OCI-LY7 (cell line): ENCODE data around the gene SPATA24. TPM values are rescaled to one million over a fixed set of nuclear protein-coding genes. Genes with fewer than 3 reads are reported as not detected.

ENCODE experiments used
- BruUV-seq: library from RNA; stranded (reverse); fragments of 400-500 nt; replicated peaks from 2 replicates; lab custom pipeline; 2021; lab: Mats Ljungman, UMichigan
- CTCF ChIA-PET: fragments of 300-600 bp; sonication (Branson Sonifier 250); formaldehyde crosslinking; loops from one replicate; lab custom pipeline; 2022; ENCODE audit warnings: antibody characterized with exemption; ENCODE audit not compliant: unreplicated experiment; lab: Charles Lee
- POLR2A ChIA-PET: fragments of 300-600 bp; sonication (Branson Sonifier 250); formaldehyde crosslinking; loops from one replicate; lab custom pipeline; 2022; ENCODE audit warnings: antibody characterized with exemption; lab: Charles Lee
- DNase-seq: peaks from one replicate; pipeline ENCODE4 v3.0.0-alpha.2; 2015; ENCODE audit warnings: low spot score
- H2AFZ ChIP-seq: fragments of 200-600 bp; sonication (generic), shearing (Covaris generic); 2 replicates; pipeline ENCODE4 v1.6.1; 2014; ENCODE audit warnings: mild to moderate bottlenecking, antibody characterized with exemption, low read length, moderate library complexity
- H3K27ac ChIP-seq: fragments of 200-600 bp; sonication (generic); 2 replicates; pipeline ENCODE4 v1.5.1; 2014; ENCODE audit warnings: mixed run types, low read depth, mild to moderate bottlenecking, moderate library complexity, low read length, inconsistent platforms; ENCODE audit not compliant: poor library complexity, severe bottlenecking
- H3K36me3 ChIP-seq: fragments of 200-600 bp; sonication (generic); 2 replicates; pipeline ENCODE4 v1.6.1; 2014; ENCODE audit warnings: mild to moderate bottlenecking, antibody characterized with exemption, low read length, moderate library complexity, mixed read lengths; ENCODE audit not compliant: insufficient read depth
- H3K4me1 ChIP-seq: fragments of 200-600 bp; sonication (generic); 2 replicates; pipeline ENCODE4 v1.5.1; 2014; ENCODE audit warnings: mild to moderate bottlenecking, low read length; ENCODE audit not compliant: insufficient read depth, poor library complexity, severe bottlenecking
- H3K4me2 ChIP-seq: fragments of 200-600 bp; sonication (generic); 2 replicates; pipeline ENCODE4 v1.6.1; 2014; ENCODE audit warnings: mild to moderate bottlenecking, low read length
- H3K4me3 ChIP-seq: fragments of 200-600 bp; sonication (generic); 2 replicates; pipeline ENCODE4 v1.5.1; 2014; ENCODE audit warnings: mild to moderate bottlenecking, low read depth, low read length; ENCODE audit not compliant: poor library complexity, severe bottlenecking
- H3K79me2 ChIP-seq: fragments of 200-600 bp; sonication (generic); 2 replicates; pipeline ENCODE4 v1.6.1; 2016; ENCODE audit warnings: low read depth, mild to moderate bottlenecking, low read length, moderate library complexity, mixed read lengths; ENCODE audit not compliant: insufficient read depth
- H3K9me2 ChIP-seq: fragments of 200-600 bp; sonication (generic); 2 replicates; pipeline ENCODE4 v1.6.1; 2016; ENCODE audit warnings: mild to moderate bottlenecking, low read length, mixed read lengths; ENCODE audit not compliant: insufficient read depth
- H3K9me3 ChIP-seq: fragments of 200-600 bp; sonication (generic); 2 replicates; pipeline ENCODE4 v1.6.1; 2014; ENCODE audit warnings: mild to moderate bottlenecking, mixed run types, low read length, mixed read lengths
- H4K20me1 ChIP-seq: fragments of 200-600 bp; sonication (generic); 2 replicates; pipeline ENCODE4 v1.6.1; 2014; ENCODE audit warnings: mild to moderate bottlenecking, antibody characterized with exemption, low read length, moderate library complexity, mixed read lengths; ENCODE audit not compliant: insufficient read depth
- CTCF ChIP-seq: fragments of 200-600 bp; sonication (generic); conservative IDR thresholded peaks from 2 replicates; pipeline ENCODE4 v1.5.1; 2014; ENCODE audit warnings: mild to moderate bottlenecking, antibody characterized with exemption, low read length, moderate library complexity, mixed read lengths
- EZH2phosphoT487 ChIP-seq: fragments of 200-600 bp; sonication (generic); IDR thresholded peaks from 2 replicates; pipeline ENCODE4 v1.6.1; 2018; ENCODE audit warnings: low read depth, borderline replicate concordance, mild to moderate bottlenecking, mixed run types, antibody characterized with exemption, low read length, moderate library complexity, mixed read lengths
- intact Hi-C: fragments of 100-400 bp; cut with micrococcal nuclease; formaldehyde crosslinking; loops from one replicate; pipeline ENCODE4 v1.10.0; 2022; ENCODE audit not compliant: unreplicated experiment
- total RNA-seq, 2 experiments: library from RNA; depleted of rRNA in 1 of 2; stranded (reverse); fragments of >200 nt in 1 of 2; shearing (Covaris generic) in 1 of 2; gene quantifications; 2 replicates each; pipeline ENCODE4 v1.2.3, GENCODE V29; 2014 to 2022

SPATA24 gene
- total RNA-seq, 2 experiments from 2014 or later, result 9.4 to 12.0 TPM

- no peaks in the 10 kb centered on the region for H3K9me2 ChIP-seq
- peaks cover 6% of the 10 kb centered on the region; the same call in 1 of the 2 replicates for H3K36me3 ChIP-seq
- no peaks in the 10 kb centered on the region for H4K20me1 ChIP-seq
- no peak for DNase-seq
- peaks cover 41% of the 10 kb centered on the region for H3K4me1 ChIP-seq
- ChIA-PET POLR2A (interaction anchor here (0.8 to 1.7 kb wide), 4 partner anchors 12 to 111 kb away, joined by 3 to 7 read pairs (median 4); partner anchors contain the start of gene MATR3), CTCF (interaction anchor here (3.1 kb wide), 1 partner anchor 12 kb away, joined by 12 read pairs; no protein-coding TSS in a partner anchor)
- H3K79me2 ChIP-seq, result no peaks in the 10 kb centered on the region
- H3K4me2 ChIP-seq, result peak overlapping the region; percentile 98
- peak overlapping the region; percentile 71 for H3K4me3 ChIP-seq
- peak overlapping the region; percentile 83 for H3K27ac ChIP-seq
- intact Hi-C loops, result loop anchor here (10.0 kb wide), 1 partner anchor 209 kb away; the partner anchor contains the start of gene SIL1
- TF ChIP-seq EZH2phosphoT487 (no peak), CTCF (no peak)
- no peaks in the 10 kb centered on the region for H3K9me3 ChIP-seq
- peak overlapping the region; percentile 42; the same call in 1 of the 2 replicates for H2AFZ ChIP-seq
- BruUV-seq, result TSS peak; percentile 89
These were observed 487 bp downstream of the SPATA24 start for GRCh38 chr5:139403418-139403786.

DNA sequence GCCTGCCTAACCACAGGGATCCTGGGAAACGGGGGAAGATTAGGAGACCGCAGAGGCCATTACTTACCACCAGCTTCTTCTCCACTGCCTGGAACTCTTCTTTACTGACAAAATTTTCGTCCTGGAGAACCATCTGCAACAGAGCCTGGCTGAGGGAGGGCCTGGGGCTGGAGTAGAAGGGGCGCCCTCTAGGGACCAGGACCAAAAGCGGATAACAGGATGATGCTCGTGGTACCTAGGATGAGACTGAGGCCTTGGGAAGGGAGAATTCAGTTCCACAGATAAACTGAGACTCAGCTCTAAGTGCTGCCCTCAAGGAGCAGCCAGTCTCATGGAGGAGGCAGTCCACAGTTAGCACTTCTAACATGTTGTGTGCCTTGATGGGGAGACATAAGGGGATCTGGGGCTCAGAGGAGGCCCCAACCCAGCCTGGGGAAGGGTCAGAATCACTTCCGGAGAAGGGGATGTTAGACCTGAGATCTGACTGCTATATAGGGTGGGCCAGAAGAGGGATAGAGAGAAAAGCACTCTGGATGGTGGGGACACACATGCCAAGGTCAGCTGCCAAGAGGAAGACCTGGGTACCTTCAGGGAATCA is 1.2 kb downstream of the SPATA24 start:
- H4K20me1 ChIP-seq, result no peaks in the 10 kb centered on the region
- TF ChIP-seq EZH2phosphoT487 (no peak), CTCF (peak; percentile 88)
- H3K9me3 ChIP-seq, result no peaks in the 10 kb centered on the region
- H3K79me2 ChIP-seq, result no peaks in the 10 kb centered on the region
- no peak overlapping the region for H2AFZ ChIP-seq
- peak overlapping the region; percentile 83 for H3K27ac ChIP-seq
- peak overlapping the region; percentile 98 for H3K4me2 ChIP-seq
- peak overlapping the region; percentile 71 for H3K4me3 ChIP-seq
- ChIA-PET POLR2A (interaction anchor here (0.8 to 1.7 kb wide), 4 partner anchors 12 to 152 kb away, joined by 3 to 7 read pairs (median 4); partner anchors contain the start of gene MATR3), CTCF (interaction anchor here (3.1 kb wide), 1 partner anchor 11 kb away, joined by 12 read pairs; no protein-coding TSS in a partner anchor)
- peaks cover 33% of the 10 kb centered on the region for H3K4me1 ChIP-seq
- intact Hi-C loops, result loop anchor here (10.0 kb wide), 1 partner anchor 208 kb away; the partner anchor contains the start of gene SIL1
- no peaks in the 10 kb centered on the region for H3K9me2 ChIP-seq
- H3K36me3 ChIP-seq, result peaks cover 6% of the 10 kb centered on the region; the same call in 1 of the 2 replicates
- no TSS peak for BruUV-seq
- peak; percentile 50 for DNase-seq

DNA sequence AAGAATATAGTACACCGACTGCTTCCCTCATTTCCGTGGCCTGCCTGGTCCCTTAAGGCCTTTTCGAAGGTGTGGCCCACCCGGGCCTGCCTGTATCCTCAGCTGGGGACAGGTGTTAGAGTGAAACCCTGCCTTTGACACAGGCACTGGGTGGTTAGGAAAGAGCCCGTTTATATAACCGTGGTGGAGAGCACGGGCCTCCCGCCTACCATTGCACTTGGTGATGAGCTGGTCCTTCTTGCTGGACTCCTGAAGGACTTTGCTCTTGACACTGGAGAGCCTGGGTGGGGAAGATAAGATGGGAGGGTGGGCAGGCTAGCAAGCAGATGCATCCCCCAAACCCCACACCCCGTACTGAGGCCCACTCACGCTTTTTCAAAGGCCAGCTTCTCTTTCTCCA is 2.3 kb downstream of the SPATA24 start:
- no peaks in the 10 kb centered on the region for H3K9me3 ChIP-seq
- CTCF ChIA-PET, result interaction anchor here (3.1 kb wide), 1 partner anchor 10 kb away, joined by 12 read pairs; no protein-coding TSS in a partner anchor
- no peak for DNase-seq
- H2AFZ ChIP-seq, result no peak overlapping the region
- no TSS peak for BruUV-seq
- no peaks in the 10 kb centered on the region for H4K20me1 ChIP-seq
- H3K4me2 ChIP-seq, result no peak overlapping the region
- no peak overlapping the region for H3K27ac ChIP-seq
- H3K36me3 ChIP-seq, result peaks cover 8% of the 10 kb centered on the region
- no peak overlapping the region for H3K4me3 ChIP-seq
- no peaks in the 10 kb centered on the region for H3K79me2 ChIP-seq
- peaks cover 30% of the 10 kb centered on the region for H3K4me1 ChIP-seq
- POLR2A ChIA-PET, result interaction anchor here (0.5 kb wide), 1 partner anchor 108 kb away, joined by 3 read pairs; no protein-coding TSS in a partner anchor
- TF ChIP-seq CTCF, result no peak
- TF ChIP-seq EZH2phosphoT487, result no peak
- H3K9me2 ChIP-seq, result no peaks in the 10 kb centered on the region
- intact Hi-C loops, result loop anchor here (10.0 kb wide), 1 partner anchor 207 kb away; the partner anchor contains the start of gene SIL1
